ENCODE data around the gene KLF3.

GRCh38 chr4:38687571-38688011 is 23.6 kb downstream of the KLF3 start:
- TF ChIP-seq GATA2 (IDR thresholded peaks at IDR 0.05; ENCODE audit: low read depth, low read length) (no peak), GATA3 (IDR thresholded peaks at IDR 0.05; ENCODE audit: low read depth, low read length) (no peak)

All from SH-SY5Y (cell line).